Measurements from ENCODE around the gene DMAC2.
"Not testable (repeated sequence)": the region's sequence is repeated elsewhere in the genome, so short reads cannot be mapped to it uniquely, and the experiment has no call there.

The DMAC2 gene

DNA sequence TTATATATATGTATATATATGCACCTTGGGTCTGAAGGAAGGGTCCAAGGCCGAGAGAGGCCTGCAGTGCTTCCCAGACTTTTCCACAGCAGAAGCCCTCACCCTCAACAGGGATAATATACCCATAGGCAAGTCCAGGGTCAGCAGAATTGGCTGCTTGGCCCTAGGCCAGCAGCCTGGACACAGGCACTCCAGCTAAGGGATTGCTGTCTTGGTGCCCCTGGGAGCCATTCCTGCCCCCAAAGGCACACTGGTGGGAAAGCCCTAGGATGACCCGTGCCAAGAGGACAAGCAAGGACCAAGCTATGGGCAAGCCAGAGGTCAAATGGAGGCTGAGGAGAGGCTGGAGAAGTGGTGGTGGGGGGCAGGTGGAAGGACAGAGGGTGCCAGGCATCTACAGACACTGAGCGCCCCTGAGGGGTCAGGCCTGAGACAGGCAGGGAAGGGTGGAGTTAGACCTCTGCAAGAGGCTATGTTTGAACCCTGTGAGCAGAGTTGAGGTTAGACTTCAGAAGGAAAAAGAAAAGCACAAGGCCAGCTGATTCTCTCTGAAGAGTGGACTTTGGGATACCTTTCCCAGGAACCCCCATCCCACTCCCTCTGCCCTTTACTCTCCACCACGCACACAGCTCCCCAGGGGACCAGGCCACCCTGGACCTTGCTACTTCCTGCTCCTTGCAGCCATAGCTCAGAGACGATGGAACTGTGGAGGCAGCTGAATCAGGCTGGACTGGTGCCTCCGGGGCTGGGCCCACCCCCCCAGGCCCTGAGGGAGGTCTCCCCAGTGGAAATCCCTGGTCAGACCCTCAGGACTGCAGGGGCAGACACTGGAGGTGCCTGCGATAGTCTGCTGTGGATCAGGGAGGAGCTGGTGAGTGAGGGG lies 3.0 kb upstream of the DMAC2 start, which contains the start of gene ERICH4:
TSS of gene ERICH4 (plus strand) at position 684 of the 883 bp plus-strand sequence. CDS start at position 698, 14 bp downstream.
- no peak for DNase-seq

DNA sequence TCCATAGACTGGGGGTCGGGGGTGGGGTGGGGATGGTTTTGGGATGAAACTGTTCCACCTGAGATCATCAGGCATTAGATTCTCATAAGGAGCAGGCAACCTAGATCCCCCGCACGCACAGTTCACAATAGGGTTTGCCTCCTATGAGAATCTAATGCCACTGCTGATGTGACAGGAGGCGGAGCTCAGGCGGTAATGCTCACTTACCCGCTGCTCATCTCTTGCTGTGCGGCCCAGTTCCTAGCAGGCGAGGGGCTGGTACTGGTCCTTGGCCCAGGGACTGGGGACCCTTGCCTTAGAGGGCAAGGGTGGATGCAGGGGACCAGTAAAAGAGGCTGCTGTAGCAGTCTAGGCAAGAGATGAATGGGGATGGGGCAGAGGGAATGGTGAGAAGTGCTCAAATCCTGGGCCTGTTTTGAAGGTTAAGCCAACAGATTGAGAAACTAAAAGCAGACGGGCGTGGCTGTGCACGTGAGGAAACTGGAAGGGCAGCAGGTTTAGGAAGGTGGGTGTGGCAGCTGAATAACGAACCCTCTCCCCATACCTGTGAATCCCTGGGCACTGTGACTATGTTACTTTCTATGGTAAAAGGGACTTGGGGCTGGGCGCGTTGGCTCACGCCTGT lies 1.7 kb upstream of the DMAC2 start:
- DNase-seq: no peak

DNA sequence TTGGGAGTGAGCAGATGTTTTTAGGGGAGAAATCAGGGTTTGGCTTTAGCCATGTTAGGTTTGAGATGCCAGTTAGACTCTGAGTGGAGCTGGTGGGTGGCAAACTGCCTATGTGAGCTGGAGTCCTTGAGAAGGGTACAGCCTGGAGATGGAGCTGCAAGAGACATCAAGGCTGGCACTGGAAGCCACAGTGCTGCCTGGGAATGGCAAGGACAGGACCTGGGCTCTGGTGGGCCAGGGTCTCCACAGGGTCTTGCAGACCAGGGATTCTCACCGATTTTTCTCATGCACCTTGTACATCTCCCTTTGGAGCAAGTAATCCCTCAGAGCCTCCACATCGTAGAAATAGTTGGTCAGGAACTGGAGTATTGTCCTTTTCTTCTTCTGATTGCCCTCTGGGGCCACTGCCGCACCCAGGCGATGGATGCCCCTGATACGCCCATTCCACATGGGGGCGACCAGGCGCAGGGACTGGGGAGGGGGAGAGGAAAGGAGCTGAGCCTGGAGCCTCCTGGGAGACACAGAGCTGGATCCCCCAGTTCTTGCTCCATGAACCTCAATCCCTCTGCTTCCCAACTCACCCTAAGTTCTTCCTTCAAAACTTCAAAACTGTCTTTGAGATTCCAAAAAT lies 1.7 kb downstream of the DMAC2 start:
- no peak for DNase-seq

DNA sequence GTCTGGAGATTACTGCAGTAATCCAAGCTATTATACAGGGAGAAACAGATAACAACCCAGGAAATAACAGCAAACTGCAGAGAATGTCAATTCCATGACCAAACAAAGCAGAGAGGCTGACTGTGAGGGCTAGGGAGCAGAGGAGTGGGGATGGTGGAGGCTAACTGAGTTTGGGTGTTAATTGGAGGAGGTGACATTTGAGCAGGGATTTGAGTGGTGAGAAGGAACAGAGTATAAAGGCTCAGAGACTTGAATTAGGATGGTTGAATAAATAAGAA lies 3.1 kb downstream of the DMAC2 start:
- DNase-seq: no peak

DNA sequence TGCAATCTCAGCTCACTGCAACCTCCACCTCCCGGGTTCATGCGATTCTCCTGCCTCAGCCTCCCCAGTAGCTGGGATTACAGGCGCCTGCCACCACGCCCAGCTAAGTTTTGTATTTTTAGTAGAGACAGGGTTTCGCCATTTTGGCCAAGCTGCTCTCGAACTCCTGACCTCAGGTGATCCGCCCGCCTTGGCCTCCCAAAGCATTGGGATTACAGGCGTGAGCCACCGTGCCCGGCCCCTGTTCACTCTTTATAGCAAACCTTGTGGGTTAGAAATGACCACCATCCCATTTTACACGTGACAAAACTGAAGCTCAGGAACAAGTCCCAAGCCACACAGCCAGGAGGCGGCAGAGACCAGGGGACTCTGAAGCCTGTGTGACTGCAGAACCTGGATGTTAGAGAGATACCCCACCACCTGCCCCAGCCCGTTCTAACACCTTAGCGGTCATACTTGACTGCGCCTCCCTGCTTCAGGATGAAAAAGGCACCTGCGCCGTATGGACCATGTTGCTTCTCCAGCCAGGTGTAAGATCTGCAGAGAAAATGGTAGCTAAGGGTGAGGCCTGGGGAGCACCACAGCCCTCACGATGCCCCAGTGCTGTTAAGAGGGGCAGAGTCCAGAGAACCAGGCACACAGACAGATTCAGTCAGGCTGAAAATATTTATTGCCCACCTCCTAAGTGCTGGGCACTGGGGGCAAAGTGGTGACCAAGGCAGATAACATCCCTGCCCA lies 3.6 kb downstream of the DMAC2 start:
- DNase-seq: no peak

DNA sequence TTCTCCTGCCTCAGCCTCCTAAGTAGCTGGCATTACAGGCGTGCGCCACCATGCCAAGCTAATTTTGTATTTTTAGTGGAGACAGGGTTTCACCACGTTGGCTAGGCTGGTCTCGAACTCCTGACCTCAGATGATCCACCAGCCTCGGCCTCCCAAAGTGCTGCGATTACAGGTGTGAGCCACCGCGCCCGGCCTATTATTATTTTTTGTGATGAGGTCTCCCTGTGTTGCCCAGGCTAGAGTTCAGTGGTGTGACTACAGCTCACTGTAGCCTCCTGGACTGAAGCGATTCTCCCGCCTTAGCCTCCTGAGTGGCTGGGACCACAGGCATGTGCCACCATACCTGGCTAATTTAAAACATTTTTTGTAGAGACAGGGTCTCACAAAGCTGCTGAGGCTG lies 4.3 kb downstream of the DMAC2 start:
- not testable (repeated sequence) for DNase-seq

DNA sequence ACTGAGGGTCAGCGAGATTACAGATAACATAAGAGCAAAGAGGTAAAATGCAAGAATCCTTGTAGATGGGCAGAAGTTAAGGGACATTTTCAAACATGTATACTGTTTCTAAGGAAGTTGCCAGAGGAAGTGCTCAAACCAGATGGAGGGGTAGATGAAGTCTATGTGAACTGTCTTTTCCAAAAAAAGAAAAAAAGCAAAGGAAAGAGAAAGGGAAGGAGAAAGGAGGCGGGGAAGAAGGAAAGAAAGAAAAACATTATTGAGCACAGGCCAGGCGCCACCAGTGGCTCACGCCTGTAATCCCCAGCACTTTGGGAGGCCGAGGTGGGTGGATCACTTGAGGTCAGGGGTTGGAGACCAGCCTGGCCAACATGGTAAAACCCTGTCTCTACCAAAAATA lies 5.3 kb downstream of the DMAC2 start:
- DNase-seq: no peak

DNA sequence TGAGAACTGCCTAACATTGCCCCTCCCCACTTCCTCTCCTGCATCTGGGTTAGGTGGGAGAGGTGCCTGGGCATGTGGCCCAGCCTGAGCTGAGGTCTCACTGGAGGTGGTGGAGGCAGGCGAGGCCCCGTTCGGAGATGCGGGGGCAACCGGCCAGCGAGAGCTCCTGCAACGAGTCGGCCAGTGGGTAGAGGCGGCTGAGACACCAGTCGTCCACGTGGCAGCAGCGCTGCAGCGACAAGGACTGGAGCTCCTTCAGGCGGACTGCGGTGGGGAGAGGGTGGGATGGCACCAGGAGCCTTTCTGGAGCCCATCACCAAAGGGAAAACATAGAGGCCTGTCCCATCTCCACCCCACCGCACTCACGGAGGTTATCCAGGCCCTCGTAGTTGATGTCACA lies 6.5 kb downstream of the DMAC2 start:
- DNase-seq: no peak

DNA sequence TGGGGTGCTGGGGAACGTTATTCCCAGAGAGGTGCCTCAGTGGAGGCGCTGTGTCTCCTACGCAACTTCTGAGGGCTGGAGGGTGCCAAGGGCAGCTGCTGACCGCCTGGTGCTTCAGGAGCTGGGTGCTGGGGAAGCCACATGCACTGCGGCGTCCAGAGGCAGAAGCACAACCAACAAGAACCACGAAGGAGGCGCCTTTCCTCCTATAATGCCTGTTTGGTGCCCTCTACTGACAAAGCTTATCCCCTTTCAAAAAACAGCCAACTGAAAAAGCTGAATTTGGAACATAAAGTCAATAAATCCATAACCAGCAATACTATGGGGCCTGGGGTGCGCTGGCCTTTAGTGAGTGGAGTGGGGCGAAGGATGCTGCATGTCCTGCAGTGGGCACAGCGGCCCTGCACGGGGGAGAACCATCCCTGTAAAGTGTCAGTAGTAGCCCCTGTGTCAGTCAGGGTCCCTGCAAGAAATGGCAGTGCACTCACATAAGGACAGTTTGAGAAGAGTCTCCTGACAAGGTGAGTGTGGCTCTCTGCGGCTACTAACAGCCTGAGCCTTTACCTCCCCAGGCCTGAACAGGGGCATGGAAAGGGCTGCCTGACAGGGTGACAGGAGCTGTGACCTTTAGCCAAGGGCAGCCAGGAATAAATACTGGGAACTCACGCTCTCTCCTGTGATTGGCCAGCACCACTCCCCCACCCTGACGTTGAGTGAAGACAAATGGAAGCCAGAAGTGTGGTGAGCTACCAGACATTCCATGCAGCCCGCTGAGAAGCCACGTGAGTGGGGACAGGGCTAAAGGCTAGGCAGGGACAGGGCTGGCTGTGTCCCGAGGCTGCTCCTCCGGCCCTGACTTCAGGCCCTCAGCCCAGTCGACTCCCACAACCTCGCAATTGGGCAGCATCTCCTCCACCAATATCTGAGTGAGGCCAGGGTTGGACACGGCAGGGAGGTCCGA lies 8.0 kb downstream of the DMAC2 start:
- no peak for DNase-seq

DNA sequence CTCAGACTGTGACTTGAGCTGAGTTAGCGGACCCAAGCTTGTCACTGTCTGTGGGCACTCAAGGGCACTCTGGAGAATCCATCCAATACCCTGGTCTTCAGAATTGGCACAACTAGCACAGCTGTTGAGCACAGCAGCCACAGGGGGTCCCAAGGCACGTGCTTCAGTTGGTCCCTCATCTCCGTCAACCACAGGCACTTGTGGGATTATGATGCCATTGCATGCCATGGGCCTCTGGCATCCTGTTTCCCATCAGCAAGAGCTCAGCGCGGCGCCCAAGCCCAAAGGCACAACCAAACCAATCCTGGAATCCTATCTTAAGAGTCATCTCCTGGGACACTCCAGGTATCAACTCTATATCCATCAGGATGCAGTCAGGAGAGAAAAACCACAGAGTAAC lies 8.8 kb downstream of the DMAC2 start:
- no peak for DNase-seq

DNA sequence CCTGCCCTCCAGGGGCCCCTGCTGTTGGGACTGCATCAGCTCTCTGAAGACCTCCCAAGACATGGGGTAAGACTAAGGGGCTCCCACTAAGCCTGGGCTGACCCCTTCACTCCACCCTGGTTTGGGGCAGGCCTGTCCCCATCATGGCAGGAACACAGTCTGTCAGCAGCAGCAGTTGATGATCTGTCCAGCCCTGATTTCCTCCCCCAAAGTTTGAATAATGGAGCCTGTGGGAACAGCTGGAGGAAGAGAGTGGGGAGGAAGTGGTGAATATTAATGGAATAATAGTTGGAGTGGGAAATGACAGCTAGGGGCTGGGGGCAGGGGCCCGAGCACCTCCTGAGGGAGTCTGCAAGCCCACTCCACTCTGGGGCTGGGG lies 11.2 kb downstream of the DMAC2 start:
- DNase-seq: no peak

DNA sequence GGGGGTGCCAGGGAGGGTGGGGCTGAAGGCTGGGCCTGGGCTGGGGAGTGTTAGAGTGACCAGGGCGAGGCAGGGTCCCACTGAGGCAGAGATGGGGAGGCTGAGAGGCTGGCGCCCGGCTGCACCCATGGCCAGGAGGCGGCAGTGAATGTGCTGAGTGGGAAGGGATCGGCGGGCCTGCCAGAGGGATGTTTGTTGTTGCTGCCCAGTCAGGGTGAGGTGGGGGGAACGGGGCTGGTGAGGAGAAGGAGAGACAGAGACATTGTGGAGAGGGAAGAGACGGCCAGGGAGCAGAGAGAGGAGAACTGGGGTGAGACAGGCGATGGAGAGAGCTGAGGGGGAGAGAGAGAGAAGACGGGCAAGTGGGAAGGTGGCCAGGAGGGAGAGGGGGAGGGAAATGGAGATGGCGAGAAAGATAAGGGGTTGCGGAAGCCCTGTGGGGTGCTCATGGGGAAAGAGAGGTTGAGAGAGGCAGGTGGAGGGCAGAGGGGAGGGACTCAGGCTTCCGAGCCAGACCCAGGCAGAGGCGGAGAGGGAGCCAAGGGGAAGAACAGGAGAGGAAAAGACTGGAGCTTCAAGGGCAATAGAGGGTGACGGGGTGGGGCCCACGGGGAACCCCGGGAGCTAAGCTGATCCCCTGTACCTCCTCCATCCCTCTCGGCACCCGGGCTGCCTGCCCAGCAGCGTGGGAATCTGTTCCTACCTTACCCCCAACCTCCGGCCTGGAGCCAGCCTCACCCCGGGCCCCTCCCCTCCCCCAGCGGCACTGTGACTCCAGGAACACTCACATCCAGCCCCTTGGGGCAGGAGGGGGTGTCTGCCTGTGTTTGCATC lies 11.8 kb downstream of the DMAC2 start:
- peak; percentile 11 to 17 for DNase-seq

DNA sequence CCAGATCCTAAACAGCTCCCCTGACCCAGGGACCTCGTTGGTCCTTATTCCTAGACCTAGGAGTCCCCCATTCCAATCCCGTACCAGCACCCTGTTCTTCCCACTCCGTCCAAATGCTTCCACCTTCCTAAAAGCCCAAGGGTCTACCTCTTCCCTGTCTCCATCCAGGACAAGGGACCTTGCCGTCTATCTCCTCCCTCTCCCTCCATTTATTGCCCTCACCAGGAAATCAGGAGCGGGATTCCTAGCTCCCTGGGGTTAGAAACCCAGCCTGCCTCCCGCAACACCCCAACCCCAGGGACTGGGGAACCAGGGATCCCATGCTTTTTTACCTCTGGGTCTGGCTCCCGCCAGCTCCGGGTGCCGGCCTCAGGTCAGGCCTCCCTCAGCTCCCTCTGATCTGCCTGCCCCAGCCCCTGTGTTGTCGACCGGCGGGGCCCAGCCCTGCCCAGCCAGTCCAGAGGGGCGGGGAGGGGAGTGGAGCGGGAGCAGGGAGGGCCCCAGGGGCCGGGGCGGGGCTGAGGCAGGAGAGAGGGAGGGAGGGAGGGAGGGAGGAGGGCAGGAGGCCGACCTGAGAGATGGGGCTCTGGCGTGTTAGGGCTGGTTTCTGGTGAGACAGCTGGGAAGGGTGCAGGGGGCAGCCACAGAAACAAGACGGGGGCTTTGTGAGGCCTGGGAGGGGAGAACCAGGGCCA lies 12.6 kb downstream of the DMAC2 start, which contains the start of gene B3GNT8:
TSS of gene B3GNT8 (minus strand) at position 423 of the 695 bp plus-strand sequence. CDS start 596 bp downstream, outside the sequence.
- peak; percentile 23 to 28 for DNase-seq

DNA sequence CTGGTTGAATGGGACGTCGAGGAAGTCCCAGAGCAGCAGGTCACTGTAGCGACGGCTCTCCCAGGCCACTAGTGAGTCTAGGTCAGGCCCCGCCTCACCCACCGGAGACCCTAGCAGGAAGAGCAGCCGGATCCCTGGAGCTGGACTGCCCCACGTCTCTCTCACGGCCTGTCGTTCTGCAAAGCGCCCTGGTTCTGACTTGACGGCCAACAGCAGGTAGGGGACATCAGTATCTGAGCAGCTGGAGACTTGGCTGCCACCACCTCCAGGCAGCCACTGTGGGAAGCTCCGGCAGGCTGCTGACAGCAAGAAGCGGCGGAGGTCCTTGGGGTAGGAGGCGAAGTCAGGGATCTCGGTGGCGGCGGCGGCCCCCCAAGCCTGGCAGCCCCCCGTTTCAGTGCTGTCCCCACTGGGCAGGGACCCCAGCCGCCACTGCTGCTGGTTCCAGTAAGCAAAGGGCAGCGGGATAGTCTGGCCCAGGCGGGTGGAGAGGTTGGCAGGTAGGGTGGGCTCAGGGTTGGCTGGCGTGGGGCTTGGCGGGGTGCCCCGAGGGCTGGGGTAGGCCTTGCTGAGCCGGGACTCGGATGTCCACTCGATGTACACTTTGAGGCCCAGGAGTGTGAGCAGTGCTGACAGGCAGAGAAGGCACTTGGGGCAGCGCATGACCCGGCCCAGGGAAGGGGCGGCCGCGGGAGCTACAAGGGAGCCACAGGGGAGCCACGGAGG lies 13.4 kb downstream of the DMAC2 start:
- DNase-seq: no peak

DNA sequence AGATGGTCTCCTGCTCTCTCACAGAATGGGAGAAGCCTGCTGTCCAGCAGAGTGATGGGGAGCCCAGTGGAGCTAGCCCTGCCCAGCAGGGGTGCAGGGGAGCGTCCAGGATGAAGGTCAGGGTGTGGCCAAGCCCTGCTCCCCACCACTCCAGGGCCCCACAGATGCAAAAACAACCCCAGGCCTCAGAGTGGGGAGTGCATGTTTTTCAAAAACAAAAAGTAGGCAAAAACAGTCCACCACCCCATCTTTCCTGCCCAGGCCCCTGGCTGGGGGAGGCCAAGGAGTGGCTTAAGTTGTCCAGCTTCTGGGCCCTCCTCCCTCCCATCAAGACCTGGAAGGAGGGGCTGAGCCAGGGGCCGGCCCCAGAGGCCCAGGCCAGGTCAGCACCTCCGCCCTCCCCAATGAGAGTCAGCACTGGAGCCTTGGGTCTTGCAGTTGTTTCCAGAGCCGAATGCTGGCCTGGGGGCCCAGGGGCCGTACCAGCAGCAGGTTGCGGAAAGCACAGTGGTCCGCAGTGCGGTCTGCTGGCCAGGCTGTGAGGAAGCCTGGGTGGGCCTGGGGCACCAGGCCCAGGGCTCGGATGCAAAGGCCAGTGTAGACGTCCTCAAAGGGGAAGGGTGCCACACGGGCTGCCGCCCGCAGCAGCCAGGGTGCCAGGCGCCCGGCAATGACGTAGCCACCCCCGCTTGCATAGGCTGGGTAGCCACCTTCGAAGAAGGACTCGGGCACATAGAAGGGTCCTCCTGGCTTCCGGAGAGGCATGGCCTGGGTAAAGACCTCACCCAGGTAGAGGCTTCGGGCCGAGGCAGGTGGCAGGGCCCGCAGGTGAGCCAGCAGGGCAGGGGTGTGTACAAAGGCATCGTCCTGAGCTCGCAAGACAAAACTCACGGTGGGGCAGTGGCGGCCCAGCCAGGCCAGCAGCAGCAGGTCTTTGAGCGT lies 14.3 kb downstream of the DMAC2 start:
- DNase-seq: no peak

DNA sequence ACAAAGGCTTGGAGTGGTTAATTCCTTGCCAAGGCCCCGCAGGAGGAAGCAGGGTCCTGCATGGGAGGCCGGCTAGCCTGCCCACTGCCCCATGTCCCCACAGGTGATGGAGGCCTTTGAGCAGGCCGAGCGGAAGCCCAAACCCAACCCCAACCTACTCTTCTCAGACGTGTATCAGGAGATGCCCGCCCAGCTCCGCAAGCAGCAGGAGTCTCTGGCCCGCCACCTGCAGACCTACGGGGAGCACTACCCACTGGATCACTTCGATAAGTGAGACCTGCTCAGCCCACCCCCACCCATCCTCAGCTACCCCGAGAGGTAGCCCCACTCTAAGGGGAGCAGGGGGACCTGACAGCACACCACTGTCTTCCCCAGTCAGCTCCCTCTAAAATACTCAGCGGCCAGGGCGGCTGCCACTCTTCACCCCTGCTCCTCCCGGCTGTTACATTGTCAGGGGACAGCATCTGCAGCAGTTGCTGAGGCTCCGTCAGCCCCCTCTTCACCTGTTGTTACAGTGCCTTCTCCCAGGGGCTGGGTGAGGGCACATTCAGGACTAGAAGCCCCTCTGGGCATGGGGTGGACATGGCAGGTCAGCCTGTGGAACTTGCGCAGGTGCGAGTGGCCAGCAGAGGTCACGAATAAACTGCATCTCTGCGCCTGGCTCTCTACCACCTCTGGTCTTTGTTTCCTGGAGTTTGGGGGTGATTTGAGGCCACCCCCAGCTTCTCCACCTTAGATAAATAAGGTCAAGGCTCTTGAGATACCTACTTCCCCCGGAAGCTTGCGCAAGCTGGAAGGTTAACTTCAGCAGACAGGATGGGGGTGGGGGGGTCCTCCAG lies 15.2 kb downstream of the DMAC2 start:
- no peak for DNase-seq

DNA sequence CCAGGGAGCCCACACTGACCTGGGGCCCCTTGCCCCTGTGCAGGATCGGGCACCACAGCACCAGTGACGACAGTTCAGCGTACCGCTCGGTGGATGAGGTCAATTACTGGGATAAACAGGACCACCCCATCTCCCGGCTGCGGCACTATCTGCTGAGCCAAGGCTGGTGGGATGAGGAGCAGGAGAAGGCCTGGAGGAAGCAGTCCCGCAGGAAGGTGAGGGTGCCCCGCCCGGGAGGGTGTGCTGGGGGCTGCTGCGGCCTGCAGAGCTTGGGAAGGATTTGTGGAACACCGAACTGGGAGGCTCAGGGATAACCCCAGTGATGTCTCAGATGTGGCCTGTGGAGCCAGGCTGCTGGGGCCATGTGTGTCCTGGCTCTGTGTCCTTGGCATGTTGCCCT lies 16.8 kb downstream of the DMAC2 start:
- DNase-seq: no peak

DNA sequence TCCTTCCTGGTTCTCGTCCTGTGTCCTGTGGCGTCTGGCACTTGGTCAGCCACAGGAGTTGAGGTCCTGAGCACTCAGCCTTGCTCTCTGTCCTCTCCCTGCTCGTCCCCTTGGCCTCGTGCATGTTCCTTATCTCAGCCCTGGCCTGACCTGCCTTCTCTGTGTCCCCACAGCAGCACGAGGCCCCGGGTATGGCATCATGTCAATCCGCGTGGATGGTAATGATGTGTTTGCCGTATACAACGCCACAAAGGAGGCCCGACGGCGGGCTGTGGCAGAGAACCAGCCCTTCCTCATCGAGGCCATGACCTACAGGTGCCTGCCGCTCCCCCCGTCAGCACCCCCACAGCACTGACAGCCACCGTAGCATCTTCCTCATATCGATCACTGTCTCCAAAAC lies 17.3 kb downstream of the DMAC2 start:
- no peak for DNase-seq
